Smooth muscle cell (in vitro differentiated cells): ENCODE measurements around the gene AGFG2. TPM values are rescaled to one million over a fixed set of nuclear protein-coding genes. Genes with fewer than 3 reads are reported as not detected.
A peak's percentile ranks its signal among the peaks of the same experiment; 100 is the strongest.

Experiments
- DNase-seq: peaks from one replicate; lab custom pipeline; 2025; ENCODE audit not compliant: unreplicated experiment; lab: John Stamatoyannopoulos, UW
- H2AFZ ChIP-seq: fragments of 200-600 bp; sonication (generic); 2 replicates; pipeline ENCODE4 v1.6.0; 2016; ENCODE audit warnings: antibody characterized with exemption, low read depth, mild to moderate bottlenecking
- H3F3A ChIP-seq: fragments of 200-600 bp; sonication (generic); 2 replicates; pipeline ENCODE4 v1.6.0; 2017; ENCODE audit warnings: antibody characterized with exemption, low read depth
- H3K27ac ChIP-seq: fragments of 200-600 bp; sonication (generic); 2 replicates; pipeline ENCODE4 v1.5.1; 2016; ENCODE audit warnings: low read depth, mild to moderate bottlenecking
- H3K27me3 ChIP-seq: fragments of 200-600 bp; sonication (generic); 2 replicates; pipeline ENCODE4 v1.6.1; 2016; ENCODE audit warnings: low read depth, mild to moderate bottlenecking
- H3K36me3 ChIP-seq: fragments of 200-600 bp; sonication (generic); 2 replicates; pipeline ENCODE4 v1.5.1; 2016; ENCODE audit warnings: low read depth
- H3K4me1 ChIP-seq: fragments of 200-600 bp; sonication (generic); 2 replicates; pipeline ENCODE4 v1.5.1; 2016; ENCODE audit warnings: low read depth
- H3K4me2 ChIP-seq: fragments of 200-600 bp; sonication (generic); 2 replicates; pipeline ENCODE4 v1.6.0; 2016; ENCODE audit warnings: mild to moderate bottlenecking
- H3K4me3 ChIP-seq: fragments of 200-600 bp; sonication (generic); 2 replicates; pipeline ENCODE4 v1.5.1; 2016; ENCODE audit warnings: mild to moderate bottlenecking
- H3K79me2 ChIP-seq: fragments of 200-600 bp; sonication (generic); 2 replicates; pipeline ENCODE4 v1.6.0; 2016; ENCODE audit warnings: low read depth, mild to moderate bottlenecking
- H3K9ac ChIP-seq: fragments of 200-600 bp; sonication (generic); 2 replicates; pipeline ENCODE4 v1.6.0; 2016; ENCODE audit warnings: low read depth
- H3K9me3 ChIP-seq: fragments of 200-600 bp; sonication (generic); replicated peaks from 2 replicates; pipeline ENCODE4 v1.5.1; 2016; ENCODE audit warnings: low read depth
- H4K20me1 ChIP-seq: fragments of 200-600 bp; sonication (generic); 2 replicates; pipeline ENCODE4 v1.6.0; 2016; ENCODE audit warnings: low read depth
- WGBS: methylation state at CpG from one replicate; pipeline ENCODE4 v1.1.7; 2016; ENCODE audit warnings: low lambda C conversion rate; 5-methylcytosine and 5-hydroxymethylcytosine counted together
- polyA plus RNA-seq: library from polyadenylated mRNA; unstranded; fragments of >200 nt; fragmentation: Nextera tagmentation; extraction: Ambion mirVana; gene quantifications from 2 replicates; pipeline ENCODE4 v1.2.1, GENCODE V29; 2016
- total RNA-seq: library from RNA; depleted of rRNA; stranded (reverse); fragments of >200 nt; gene quantifications from 2 replicates; pipeline ENCODE4 v1.2.3, GENCODE V29; 2014
- TF ChIP-seq, protein P1 (sequence below): fragments of 200-600 bp; sonication (generic); IDR thresholded peaks from 2 replicates; pipeline ENCODE4 v1.5.1; 2017; ENCODE audit warnings: borderline replicate concordance, mild to moderate bottlenecking, antibody characterized with exemption; ENCODE audit not compliant: insufficient read depth, poor library complexity, severe bottlenecking

The AGFG2 gene
- total and polyA plus RNA-seq, 2 experiments from 2014 or later, result 2.7 to 8.4 TPM

DNA sequence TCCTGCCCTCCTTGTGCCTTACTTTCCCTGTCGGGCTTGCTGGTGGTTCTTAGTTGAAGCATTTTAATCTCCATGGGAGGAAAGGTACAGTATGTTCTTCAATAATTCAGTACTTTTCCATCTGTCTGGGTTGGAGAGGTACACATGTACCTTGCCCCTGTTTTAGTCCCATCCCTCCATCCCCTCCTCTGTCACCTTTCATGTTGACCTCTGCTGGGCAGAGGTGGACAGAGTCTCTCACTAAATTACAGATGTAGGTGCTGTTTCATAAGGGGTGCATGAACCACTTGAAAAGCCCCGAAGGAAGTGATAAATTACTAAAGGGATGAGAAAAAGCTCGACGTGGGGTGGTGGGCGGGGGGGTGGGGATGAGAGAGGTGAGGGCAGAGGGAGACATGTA lies 5.4 kb downstream of the AGFG2 start:
- Histone ChIP-seq H3K4me1 (peaks cover 21% of the 10 kb centered on the region), H3K9ac (no peak overlapping the region), H3K27me3 (no peaks in the 10 kb centered on the region), H3K27ac (no peak overlapping the region), H3K4me3 (no peak overlapping the region), H3K9me3 (no peaks in the 10 kb centered on the region), H3F3A (peaks cover 12% of the 10 kb centered on the region), H3K79me2 (no peaks in the 10 kb centered on the region), H4K20me1 (no peaks in the 10 kb centered on the region), H2AFZ (no peak overlapping the region), H3K36me3 (no peaks in the 10 kb centered on the region), H3K4me2 (no peak overlapping the region)
- WGBS, result 49% methylated on average over 5 of the region's 5 CpGs
- DNase-seq, result no peak
- TF ChIP-seq, protein P1, sequence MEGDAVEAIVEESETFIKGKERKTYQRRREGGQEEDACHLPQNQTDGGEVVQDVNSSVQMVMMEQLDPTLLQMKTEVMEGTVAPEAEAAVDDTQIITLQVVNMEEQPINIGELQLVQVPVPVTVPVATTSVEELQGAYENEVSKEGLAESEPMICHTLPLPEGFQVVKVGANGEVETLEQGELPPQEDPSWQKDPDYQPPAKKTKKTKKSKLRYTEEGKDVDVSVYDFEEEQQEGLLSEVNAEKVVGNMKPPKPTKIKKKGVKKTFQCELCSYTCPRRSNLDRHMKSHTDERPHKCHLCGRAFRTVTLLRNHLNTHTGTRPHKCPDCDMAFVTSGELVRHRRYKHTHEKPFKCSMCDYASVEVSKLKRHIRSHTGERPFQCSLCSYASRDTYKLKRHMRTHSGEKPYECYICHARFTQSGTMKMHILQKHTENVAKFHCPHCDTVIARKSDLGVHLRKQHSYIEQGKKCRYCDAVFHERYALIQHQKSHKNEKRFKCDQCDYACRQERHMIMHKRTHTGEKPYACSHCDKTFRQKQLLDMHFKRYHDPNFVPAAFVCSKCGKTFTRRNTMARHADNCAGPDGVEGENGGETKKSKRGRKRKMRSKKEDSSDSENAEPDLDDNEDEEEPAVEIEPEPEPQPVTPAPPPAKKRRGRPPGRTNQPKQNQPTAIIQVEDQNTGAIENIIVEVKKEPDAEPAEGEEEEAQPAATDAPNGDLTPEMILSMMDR, result no peak

DNA sequence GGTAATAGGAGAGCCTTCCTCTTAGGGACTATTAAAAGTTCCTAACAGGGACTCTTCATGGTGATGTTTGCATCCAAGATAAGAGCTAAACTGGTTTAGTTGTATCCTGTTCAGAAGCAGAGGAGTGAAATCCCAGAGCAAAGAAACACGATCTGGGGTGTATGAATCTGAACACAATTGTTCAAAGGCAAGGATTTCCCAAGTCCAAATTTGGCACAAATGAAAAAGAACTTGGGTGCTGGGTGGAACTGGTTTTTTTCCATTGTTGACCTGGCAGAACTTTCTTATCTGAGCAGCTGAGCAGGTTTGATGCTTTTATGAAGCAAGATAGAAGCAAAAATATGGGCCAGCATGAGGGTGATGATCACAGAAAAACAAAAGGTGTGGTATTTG lies 6.0 kb downstream of the AGFG2 start:
- H3K4me3 ChIP-seq, result no peak overlapping the region
- H3K27me3 ChIP-seq, result no peaks in the 10 kb centered on the region
- H3K9me3 ChIP-seq, result no peaks in the 10 kb centered on the region
- no peak overlapping the region for H3K9ac ChIP-seq
- peaks cover 21% of the 10 kb centered on the region for H3K4me1 ChIP-seq
- no peak for DNase-seq
- no peaks in the 10 kb centered on the region for H3K36me3 ChIP-seq
- H3K79me2 ChIP-seq, result no peaks in the 10 kb centered on the region
- H3F3A ChIP-seq, result peaks cover 12% of the 10 kb centered on the region
- WGBS, result 17% methylated on average over 1 of the region's 1 CpG
- H3K4me2 ChIP-seq, result peak overlapping the region; percentile 58
- TF ChIP-seq, protein P1, result no peak
- no peaks in the 10 kb centered on the region for H4K20me1 ChIP-seq
- H3K27ac ChIP-seq, result peak overlapping the region; percentile 86
- H2AFZ ChIP-seq, result no peak overlapping the region

DNA sequence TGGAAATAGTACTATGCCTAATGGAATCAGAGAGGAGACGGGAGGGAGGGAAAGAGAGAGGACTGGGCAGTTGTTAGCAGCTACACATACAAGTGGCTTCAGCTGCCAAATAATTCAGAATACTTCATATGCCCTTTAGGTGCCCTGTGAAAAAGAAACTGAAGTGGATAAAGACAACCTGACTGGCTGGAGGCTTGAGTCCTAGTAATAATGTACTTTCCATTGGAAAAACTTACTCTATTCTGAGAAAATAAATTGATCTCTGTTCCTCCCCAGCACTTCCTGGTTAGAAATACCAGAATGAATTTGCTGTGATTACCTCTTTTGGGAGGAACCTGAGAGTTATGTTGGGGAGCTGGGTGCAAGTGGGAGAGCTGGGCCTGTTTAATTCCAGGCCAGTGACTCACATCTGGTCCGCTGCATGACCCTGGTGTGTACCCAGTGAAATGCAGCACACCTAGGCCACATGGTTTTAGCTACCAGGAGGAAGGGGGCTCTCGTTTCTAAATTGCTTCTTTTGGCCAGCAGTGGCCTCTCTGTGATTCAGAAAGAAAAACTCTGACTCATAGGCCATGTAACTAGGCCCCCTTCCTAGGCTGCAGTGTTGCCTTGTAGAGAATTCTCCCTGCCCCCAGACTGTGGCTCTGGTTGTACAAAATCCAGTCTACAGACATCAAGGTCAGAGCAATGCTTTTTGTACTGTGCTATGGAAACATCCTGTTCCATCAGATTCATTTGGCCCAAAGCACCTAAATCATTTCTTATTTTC lies 6.5 kb downstream of the AGFG2 start:
- H3K4me1 ChIP-seq, result peaks cover 21% of the 10 kb centered on the region
- no peak overlapping the region for H3K9ac ChIP-seq
- H3K27me3 ChIP-seq, result no peaks in the 10 kb centered on the region
- WGBS, result 25% methylated on average over 3 of the region's 3 CpGs
- no peak overlapping the region for H3K4me3 ChIP-seq
- H3K4me2 ChIP-seq, result peak overlapping the region; percentile 58
- H2AFZ ChIP-seq, result peak overlapping the region; percentile 52
- no peaks in the 10 kb centered on the region for H3K9me3 ChIP-seq
- peak overlapping the region; percentile 86 for H3K27ac ChIP-seq
- TF ChIP-seq, protein P1, result no peak
- peak; percentile 6 for DNase-seq
- H3K36me3 ChIP-seq, result no peaks in the 10 kb centered on the region
- H4K20me1 ChIP-seq, result no peaks in the 10 kb centered on the region
- no peaks in the 10 kb centered on the region for H3K79me2 ChIP-seq
- H3F3A ChIP-seq, result peaks cover 12% of the 10 kb centered on the region
